ENCODE data around the gene EML1.
A peak's percentile ranks its signal among the peaks of the same experiment; 100 is the strongest.

The EML1 gene

GRCh38 chr14:99854831-99855230 is 61.6 kb downstream of the EML1 start:
- DNase-seq (ENCODE audit: low read depth, low spot score) = no peak
- no peak for TF ChIP-seq CTCF (IDR thresholded peaks at IDR 0.05; ENCODE audit: low read depth, low read length)
- H3K4me3 ChIP-seq (ENCODE audit: low read depth, low read length) = no peak overlapping the region
- in situ Hi-C loops (cut with HindIII; ENCODE audit: low sequenced_read_pairs) = no loop called here

GRCh38 chr14:99855271-99855670 is 62.1 kb downstream of the EML1 start:
- in situ Hi-C loops (cut with HindIII; ENCODE audit: low sequenced_read_pairs) = no loop called here
- no peak overlapping the region for H3K4me3 ChIP-seq (ENCODE audit: low read depth, low read length)
- DNase-seq (ENCODE audit: low read depth, low spot score) = no peak
- TF ChIP-seq CTCF (IDR thresholded peaks at IDR 0.05; ENCODE audit: low read depth, low read length) = no peak

- in situ Hi-C loops (cut with HindIII; ENCODE audit: low sequenced_read_pairs) = no loop called here
- TF ChIP-seq CTCF (IDR thresholded peaks at IDR 0.05; ENCODE audit: low read depth, low read length) = no peak
- DNase-seq (ENCODE audit: low read depth, low spot score) = no peak
- no peak overlapping the region for H3K4me3 ChIP-seq (ENCODE audit: low read depth, low read length)
These were observed 64.3 kb downstream of the EML1 start for GRCh38 chr14:99857551-99857950.

GRCh38 chr14:99860219-99860618 is 67.0 kb downstream of the EML1 start:
- no peak for TF ChIP-seq CTCF (IDR thresholded peaks at IDR 0.05; ENCODE audit: low read depth, low read length)
- no peak for DNase-seq (ENCODE audit: low read depth, low spot score)
- H3K4me3 ChIP-seq (ENCODE audit: low read depth, low read length) = no peak overlapping the region
- in situ Hi-C loops (cut with HindIII; ENCODE audit: low sequenced_read_pairs) = no loop called here

GRCh38 chr14:99862136-99862535 is 68.9 kb downstream of the EML1 start:
- in situ Hi-C loops (cut with HindIII; ENCODE audit: low sequenced_read_pairs) = no loop called here
- no peak overlapping the region for H3K4me3 ChIP-seq (ENCODE audit: low read depth, low read length)
- DNase-seq (ENCODE audit: low read depth, low spot score) = peak; percentile 36
- no peak for TF ChIP-seq CTCF (IDR thresholded peaks at IDR 0.05; ENCODE audit: low read depth, low read length)

GRCh38 chr14:99863059-99863458 is 69.8 kb downstream of the EML1 start:
- no peak for TF ChIP-seq CTCF (IDR thresholded peaks at IDR 0.05; ENCODE audit: low read depth, low read length)
- DNase-seq (ENCODE audit: low read depth, low spot score) = no peak
- H3K4me3 ChIP-seq (ENCODE audit: low read depth, low read length) = no peak overlapping the region
- in situ Hi-C loops (cut with HindIII; ENCODE audit: low sequenced_read_pairs) = no loop called here

- in situ Hi-C loops (cut with HindIII; ENCODE audit: low sequenced_read_pairs) = no loop called here
- no peak for TF ChIP-seq CTCF (IDR thresholded peaks at IDR 0.05; ENCODE audit: low read depth, low read length)
- DNase-seq (ENCODE audit: low read depth, low spot score) = no peak
- H3K4me3 ChIP-seq (ENCODE audit: low read depth, low read length) = no peak overlapping the region
These were observed 72.2 kb downstream of the EML1 start for GRCh38 chr14:99865408-99865807.
